Bronchial epithelial cell (primary cell): ENCODE data around the gene BORCS6. TPM values are rescaled to one million over a fixed set of nuclear protein-coding genes. Genes with fewer than 3 reads are reported as not detected.
A peak's percentile ranks its signal among the peaks of the same experiment; 100 is the strongest.
"Not testable (repeated sequence)": the region's sequence is repeated elsewhere in the genome, so short reads cannot be mapped to it uniquely, and the experiment has no call there.

Experiments used
- DNase-seq: peaks from one replicate; pipeline ENCODE4 v3.0.0-alpha.2; 2010; ENCODE audit warnings: low read depth
- FAIRE-seq: peaks from 2 replicates; lab custom pipeline; 2011; peaks lifted over from hg19 to GRCh38; lab: Jason Lieb, UNC
- H3K27me3 ChIP-seq: 2 replicates; pipeline ENCODE4 v1.5.1; 2011; ENCODE audit warnings: low read length; ENCODE audit not compliant: control insufficient read depth, insufficient read depth
- H3K36me3 ChIP-seq: 2 replicates; pipeline ENCODE4 v1.5.1; 2011; ENCODE audit warnings: low read length; ENCODE audit not compliant: control insufficient read depth, insufficient read depth
- H3K4me3 ChIP-seq: 2 replicates; pipeline ENCODE4 v1.5.1; 2011; ENCODE audit warnings: mild to moderate bottlenecking, low read depth, low read length, control low read depth
- CTCF ChIP-seq: IDR thresholded peaks from 2 replicates; pipeline ENCODE4 v1.5.1; 2011; ENCODE audit warnings: mild to moderate bottlenecking, moderate library complexity, low read length, control low read depth, inconsistent platforms; ENCODE audit not compliant: insufficient read depth, severe bottlenecking
- total RNA-seq: library from RNA; depleted of rRNA; stranded (reverse); fragments of >200 nt; gene quantifications from 2 replicates; pipeline ENCODE4 v1.2.1, GENCODE V29; 2014

Gene BORCS6
- total RNA-seq, 1 donor from 2014 or later = 6.8 TPM

DNA sequence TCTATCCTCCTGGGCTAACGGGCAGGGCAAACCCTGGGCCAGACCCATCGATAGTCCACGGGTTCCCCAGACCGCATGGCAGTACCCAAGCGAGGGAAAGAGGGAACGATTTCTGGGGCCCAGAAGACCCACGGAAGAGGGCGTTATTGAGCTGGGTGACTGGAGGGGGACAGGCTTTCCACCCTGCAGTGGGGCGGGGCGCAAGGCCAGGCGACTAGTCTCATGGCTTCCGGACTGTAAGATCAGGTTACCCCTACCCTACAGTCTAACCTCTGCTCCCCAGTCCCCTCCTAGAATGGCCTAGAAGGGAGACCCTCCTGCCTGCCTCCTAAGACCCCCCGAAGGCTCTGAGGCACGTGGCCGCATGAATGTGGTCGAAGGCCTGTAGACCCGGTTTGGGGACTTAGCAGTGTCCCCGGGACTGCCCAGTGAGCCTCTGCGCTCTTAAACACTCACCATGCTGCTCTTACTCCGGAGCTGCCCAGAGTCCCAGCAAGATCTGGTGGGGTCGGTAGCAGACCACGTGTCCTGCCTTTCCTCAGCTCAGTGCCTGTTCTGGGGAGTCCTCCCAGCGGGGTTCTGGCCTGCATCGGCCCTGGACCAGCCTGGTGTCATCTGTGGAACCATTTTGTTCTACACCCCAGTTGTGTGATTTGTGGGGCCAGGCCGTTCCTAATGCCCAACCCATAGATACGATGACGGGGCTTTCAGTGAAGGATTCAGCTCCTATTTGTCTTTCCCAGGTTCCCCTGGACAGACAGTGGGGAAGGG lies 33.6 kb upstream of the BORCS6 start:
- no peak for FAIRE-seq
- peak; percentile 16 for TF ChIP-seq CTCF
- H3K36me3 ChIP-seq = peaks cover 3% of the 10 kb centered on the region
- H3K4me3 ChIP-seq = peak overlapping the region; percentile 64
- no peaks in the 10 kb centered on the region for H3K27me3 ChIP-seq
- peak; percentile 33 for DNase-seq

- FAIRE-seq = no peak
- peak; percentile 89 for DNase-seq
- H3K27me3 ChIP-seq = no peaks in the 10 kb centered on the region
- TF ChIP-seq CTCF = no peak
- H3K36me3 ChIP-seq = no peaks in the 10 kb centered on the region
- peak overlapping the region; percentile 64 for H3K4me3 ChIP-seq
These were observed 32.8 kb upstream of the BORCS6 start for GRCh38 chr17:8222630-8223355.

DNA sequence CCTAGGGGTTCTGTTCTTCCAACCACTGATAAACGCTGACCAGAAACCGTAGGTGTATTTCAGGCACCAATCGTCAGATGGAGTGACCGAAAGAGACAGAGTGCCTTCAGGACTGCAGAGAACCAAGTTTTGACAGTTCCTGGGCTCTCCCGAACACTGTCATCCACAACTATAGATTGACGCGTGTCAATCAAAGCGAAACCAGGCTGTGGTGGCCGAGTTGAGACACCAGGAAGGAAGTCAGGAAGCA lies 32.3 kb upstream of the BORCS6 start:
- TF ChIP-seq CTCF = no peak
- FAIRE-seq = no peak
- Histone ChIP-seq H3K36me3 (no peaks in the 10 kb centered on the region), H3K27me3 (no peaks in the 10 kb centered on the region), H3K4me3 (peak overlapping the region; percentile 64)
- DNase-seq = no peak

- no peaks in the 10 kb centered on the region for H3K36me3 ChIP-seq
- peak overlapping the region; percentile 64 for H3K4me3 ChIP-seq
- FAIRE-seq = no peak
- no peaks in the 10 kb centered on the region for H3K27me3 ChIP-seq
- TF ChIP-seq CTCF = no peak
- DNase-seq = peak; percentile 82
These were observed 31.8 kb upstream of the BORCS6 start for GRCh38 chr17:8221663-8222379.

DNA sequence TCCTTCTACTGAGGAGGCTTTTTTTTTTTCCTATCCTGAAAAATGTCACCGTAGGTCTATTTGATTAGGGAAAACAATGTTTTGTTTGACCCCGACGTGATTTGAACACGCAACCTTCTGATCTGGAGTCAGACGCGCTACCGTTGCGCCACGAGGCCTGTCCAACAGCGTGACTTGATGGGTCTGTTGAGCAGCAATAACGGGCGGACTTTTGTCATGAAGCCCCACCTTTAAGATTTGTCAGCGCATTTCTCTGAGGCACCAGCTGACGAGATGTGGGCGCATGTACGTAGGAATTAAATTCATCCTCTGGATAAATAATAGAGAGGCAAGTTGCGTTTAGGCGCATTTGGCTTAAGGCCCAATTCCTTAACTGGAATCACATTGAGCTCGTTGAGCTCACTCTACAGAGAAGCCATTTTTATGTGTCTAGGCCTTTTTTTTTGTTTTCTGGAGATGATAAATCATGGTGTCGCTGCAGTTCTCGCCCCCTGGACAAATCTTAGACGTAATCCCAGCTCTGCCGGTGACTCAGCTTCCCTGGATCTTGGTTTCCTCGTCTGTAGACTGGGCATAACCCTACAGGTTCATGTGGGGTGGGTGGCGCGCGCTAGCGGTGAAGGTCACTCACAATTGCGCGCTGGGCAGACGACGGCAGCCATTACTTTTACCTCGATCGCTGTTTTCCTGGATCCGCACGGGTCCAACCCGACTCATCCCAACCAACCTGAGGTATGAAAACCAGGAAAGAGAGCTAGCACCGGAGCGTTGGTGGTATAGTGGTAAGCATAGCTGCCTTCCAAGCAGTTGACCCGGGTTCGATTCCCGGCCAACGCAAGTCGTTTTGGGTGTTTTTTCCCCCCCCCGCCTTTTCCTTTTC lies 31.0 kb upstream of the BORCS6 start:
- no peak for FAIRE-seq
- TF ChIP-seq CTCF = no peak
- Histone ChIP-seq H3K36me3 (no peaks in the 10 kb centered on the region), H3K27me3 (no peaks in the 10 kb centered on the region), H3K4me3 (peak overlapping the region; percentile 64)
- peak; percentile 87 for DNase-seq

GRCh38 chr17:8214000-8214399 lies 24.0 kb upstream of the BORCS6 start:
- not testable (repeated sequence) for H3K27me3 ChIP-seq, H3K4me3 ChIP-seq, H3K36me3 ChIP-seq, FAIRE-seq, DNase-seq
